Measurements from ENCODE around the gene CHCHD5.
A peak's percentile ranks its signal among the peaks of the same experiment; 100 is the strongest.

CHCHD5 gene

GRCh38 chr2:112588611-112589045 lies 4.2 kb downstream of the CHCHD5 start:
- DNase-seq (ENCODE audit: low read depth): peak; percentile 60
- TF ChIP-seq CTCF (conservative IDR thresholded peaks at IDR 0.05; ENCODE audit: low read depth, low read length): no peak
- no peak overlapping the region for H3K4me3 ChIP-seq (ENCODE audit: low read depth, low read length)

GRCh38 chr2:112591413-112591812 lies 7.0 kb downstream of the CHCHD5 start:
- DNase-seq (ENCODE audit: low read depth): no peak
- TF ChIP-seq CTCF (conservative IDR thresholded peaks at IDR 0.05; ENCODE audit: low read depth, low read length): no peak
- no peak overlapping the region for H3K4me3 ChIP-seq (ENCODE audit: low read depth, low read length)

GRCh38 chr2:112593736-112594135 lies 9.3 kb downstream of the CHCHD5 start:
- no peak for DNase-seq (ENCODE audit: low read depth)
- no peak for TF ChIP-seq CTCF (conservative IDR thresholded peaks at IDR 0.05; ENCODE audit: low read depth, low read length)
- H3K4me3 ChIP-seq (ENCODE audit: low read depth, low read length): no peak overlapping the region

GRCh38 chr2:112597537-112598322 lies 13.3 kb downstream of the CHCHD5 start:
- no peak overlapping the region for H3K4me3 ChIP-seq (ENCODE audit: low read depth, low read length)
- DNase-seq (ENCODE audit: low read depth): no peak
- no peak for TF ChIP-seq CTCF (conservative IDR thresholded peaks at IDR 0.05; ENCODE audit: low read depth, low read length)

GRCh38 chr2:112600634-112601033 lies 16.2 kb downstream of the CHCHD5 start:
- no peak for DNase-seq (ENCODE audit: low read depth)
- no peak for TF ChIP-seq CTCF (conservative IDR thresholded peaks at IDR 0.05; ENCODE audit: low read depth, low read length)
- no peak overlapping the region for H3K4me3 ChIP-seq (ENCODE audit: low read depth, low read length)

- no peak for DNase-seq (ENCODE audit: low read depth)
- no peak overlapping the region for H3K4me3 ChIP-seq (ENCODE audit: low read depth, low read length)
- no peak for TF ChIP-seq CTCF (conservative IDR thresholded peaks at IDR 0.05; ENCODE audit: low read depth, low read length)
These were observed 17.3 kb downstream of the CHCHD5 start for GRCh38 chr2:112601754-112602153.

- DNase-seq (ENCODE audit: low read depth): no peak
- no peak overlapping the region for H3K4me3 ChIP-seq (ENCODE audit: low read depth, low read length)
- no peak for TF ChIP-seq CTCF (conservative IDR thresholded peaks at IDR 0.05; ENCODE audit: low read depth, low read length)
These were observed 18.5 kb downstream of the CHCHD5 start for GRCh38 chr2:112602917-112603316.
